Activated T-cell treated with anti-CD3 and anti-CD28 coated beads, Interleukin-2, amount 50 U/mL, for 72 hours (primary cell): Measurements from ENCODE around the gene AKAP13. TPM values are rescaled to one million over a fixed set of nuclear protein-coding genes. Genes with fewer than 3 reads are reported as not detected.
"Not testable (repeated sequence)": the region's sequence is repeated elsewhere in the genome, so short reads cannot be mapped to it uniquely, and the experiment has no call there.

Experiments used
- ATAC-seq, 2 donors: fragments of 150-1000 bp; cut with Tn5 transposase; replicated peaks in 1 of 2; 2 replicates each; pipeline ENCODE4 v1.10.0; 2021; ENCODE audit warnings: moderate library complexity in 2 of 2, mild to moderate bottlenecking in 1 of 2
- DNase-seq, 2 donors: peaks; one replicate each; pipeline ENCODE4 v3.0.0; 2021 to 2022; ENCODE audit warnings: mixed read lengths in 1 of 2
- H3K27ac Mint-ChIP-seq: one replicate; pipeline ENCODE4 v1.8.0; 2022; ENCODE audit warnings: mild to moderate bottlenecking, moderate library complexity, mixed read lengths
- H3K27me3 Mint-ChIP-seq: one replicate; pipeline ENCODE4 v1.8.0; 2022; ENCODE audit warnings: low read depth, mixed read lengths
- H3K36me3 Mint-ChIP-seq, 2 donors: one replicate each; pipeline ENCODE4 v1.8.0; 2022; ENCODE audit warnings: mixed read lengths in 2 of 2, mild to moderate bottlenecking in 1 of 2; ENCODE audit not compliant: insufficient read depth in 2 of 2
- H3K4me1 Mint-ChIP-seq: one replicate; pipeline ENCODE4 v1.8.0; 2022; ENCODE audit warnings: low read depth, mixed read lengths
- H3K4me3 Mint-ChIP-seq, 2 donors: one replicate each; pipeline ENCODE4 v1.8.0; 2022; ENCODE audit warnings: mild to moderate bottlenecking in 2 of 2, mixed read lengths in 2 of 2, moderate library complexity in 2 of 2
- H3K9me3 Mint-ChIP-seq, 2 donors: one replicate each; pipeline ENCODE4 v1.8.0; 2022; ENCODE audit warnings: mixed read lengths in 2 of 2
- total RNA-seq, 2 donors: library from RNA; stranded (reverse); gene quantifications; one replicate each; pipeline ENCODE4 v1.2.3, GENCODE V29; 2022

AKAP13 gene
- total RNA-seq, 2 donors from 2014 or later, result 134 to 185 TPM

GRCh38 chr15:85344241-85344640, 36.2 kb upstream of the AKAP13 start:
- H3K4me1 Mint-ChIP-seq, result peaks cover 23% of the 10 kb centered on the region

GRCh38 chr15:85344653-85345114, 35.7 kb upstream of the AKAP13 start:
- not testable (repeated sequence) for H3K27me3 Mint-ChIP-seq, ATAC-seq, H3K27ac Mint-ChIP-seq, H3K4me3 Mint-ChIP-seq, DNase-seq, H3K9me3 Mint-ChIP-seq, H3K36me3 Mint-ChIP-seq
- peaks cover 23% of the 10 kb centered on the region for H3K4me1 Mint-ChIP-seq

More at GRCh38 chr15:85344241-85344640, 36.2 kb upstream of the AKAP13 start:
- not testable (repeated sequence) for ATAC-seq, H3K4me3 Mint-ChIP-seq, H3K27ac Mint-ChIP-seq, DNase-seq, H3K36me3 Mint-ChIP-seq, H3K9me3 Mint-ChIP-seq, H3K27me3 Mint-ChIP-seq

- H3K27ac Mint-ChIP-seq, H3K9me3 Mint-ChIP-seq, H3K36me3 Mint-ChIP-seq, DNase-seq, ATAC-seq, H3K4me3 Mint-ChIP-seq, H3K27me3 Mint-ChIP-seq: not testable (repeated sequence)
- peaks cover 23% of the 10 kb centered on the region for H3K4me1 Mint-ChIP-seq
Observed at GRCh38 chr15:85345196-85345918, 35.0 kb upstream of the AKAP13 start.

GRCh38 chr15:85346462-85347084, 33.8 kb upstream of the AKAP13 start:
- peak; percentile 62 to 77 for ATAC-seq
- H3K4me3 Mint-ChIP-seq, DNase-seq, H3K36me3 Mint-ChIP-seq, H3K9me3 Mint-ChIP-seq, H3K27me3 Mint-ChIP-seq, H3K27ac Mint-ChIP-seq: not testable (repeated sequence)
- H3K4me1 Mint-ChIP-seq, result peaks cover 23% of the 10 kb centered on the region

GRCh38 chr15:85347264-85348047, 32.9 kb upstream of the AKAP13 start:
- not testable (repeated sequence) for H3K27ac Mint-ChIP-seq, H3K36me3 Mint-ChIP-seq, DNase-seq, H3K4me3 Mint-ChIP-seq, H3K9me3 Mint-ChIP-seq, H3K27me3 Mint-ChIP-seq
- H3K4me1 Mint-ChIP-seq, result peaks cover 23% of the 10 kb centered on the region
- peak in 1 of 2 donors; percentile 8 for ATAC-seq

- H3K27ac Mint-ChIP-seq, H3K36me3 Mint-ChIP-seq, H3K4me3 Mint-ChIP-seq, H3K27me3 Mint-ChIP-seq, DNase-seq, H3K9me3 Mint-ChIP-seq: not testable (repeated sequence)
- ATAC-seq, result peak in 1 of 2 donors; percentile 12
- H3K4me1 Mint-ChIP-seq, result peaks cover 23% of the 10 kb centered on the region
Observed at GRCh38 chr15:85348048-85348766, 32.2 kb upstream of the AKAP13 start.

- H3K27me3 Mint-ChIP-seq, ATAC-seq, H3K9me3 Mint-ChIP-seq, H3K36me3 Mint-ChIP-seq, H3K4me3 Mint-ChIP-seq, DNase-seq, H3K27ac Mint-ChIP-seq: not testable (repeated sequence)
- peaks cover 21% of the 10 kb centered on the region for H3K4me1 Mint-ChIP-seq
Observed at GRCh38 chr15:85349062-85349461, 31.3 kb upstream of the AKAP13 start.

- H3K27me3 Mint-ChIP-seq, result peaks cover 7% of the 10 kb centered on the region
- DNase-seq (no peak), ATAC-seq (no peak)
- no peak overlapping the region for H3K4me3 Mint-ChIP-seq
- H3K27ac Mint-ChIP-seq, result no peak overlapping the region
- H3K9me3 Mint-ChIP-seq, result peaks cover 3 to 4% of the 10 kb centered on the region in 2 donors
- H3K36me3 Mint-ChIP-seq, result peaks cover 3% of the 10 kb centered on the region in 2 donors
- H3K4me1 Mint-ChIP-seq, result peaks cover 21% of the 10 kb centered on the region
Observed at GRCh38 chr15:85350395-85350794, 30.0 kb upstream of the AKAP13 start.

- H3K9me3 Mint-ChIP-seq, H3K27me3 Mint-ChIP-seq, H3K36me3 Mint-ChIP-seq, H3K27ac Mint-ChIP-seq, DNase-seq, ATAC-seq, H3K4me3 Mint-ChIP-seq: not testable (repeated sequence)
- H3K4me1 Mint-ChIP-seq, result peaks cover 16% of the 10 kb centered on the region
Observed at GRCh38 chr15:85351501-85351900, 28.9 kb upstream of the AKAP13 start.

- ATAC-seq (no peak), DNase-seq (no peak)
- H3K27ac Mint-ChIP-seq, result no peak overlapping the region
- H3K4me3 Mint-ChIP-seq, result no peak overlapping the region
- peaks cover 7% of the 10 kb centered on the region for H3K27me3 Mint-ChIP-seq
- H3K36me3 Mint-ChIP-seq, result peaks cover 3% of the 10 kb centered on the region in 2 donors
- H3K9me3 Mint-ChIP-seq, result peaks cover 3 to 4% of the 10 kb centered on the region in 2 donors
- peaks cover 13% of the 10 kb centered on the region for H3K4me1 Mint-ChIP-seq
Observed at GRCh38 chr15:85351965-85352364, 28.4 kb upstream of the AKAP13 start.

- peaks cover 3% of the 10 kb centered on the region in 2 donors for H3K36me3 Mint-ChIP-seq
- peaks cover 20% of the 10 kb centered on the region for H3K4me1 Mint-ChIP-seq
- H3K4me3 Mint-ChIP-seq, result no peak overlapping the region
- peaks cover 7% of the 10 kb centered on the region for H3K27me3 Mint-ChIP-seq
- no peak overlapping the region for H3K27ac Mint-ChIP-seq
- no peak for DNase-seq
- ATAC-seq, result no peak
- peaks cover 3 to 4% of the 10 kb centered on the region in 2 donors for H3K9me3 Mint-ChIP-seq
Observed at GRCh38 chr15:85353516-85353915, 26.9 kb upstream of the AKAP13 start.

GRCh38 chr15:85354461-85354860, 25.9 kb upstream of the AKAP13 start:
- peaks cover 3 to 4% of the 10 kb centered on the region in 2 donors for H3K9me3 Mint-ChIP-seq
- peaks cover 21% of the 10 kb centered on the region for H3K4me1 Mint-ChIP-seq
- peaks cover 3% of the 10 kb centered on the region in 2 donors for H3K36me3 Mint-ChIP-seq
- H3K27me3 Mint-ChIP-seq, result peaks cover 7% of the 10 kb centered on the region
- DNase-seq (no peak), ATAC-seq (no peak)
- H3K4me3 Mint-ChIP-seq, result no peak overlapping the region
- H3K27ac Mint-ChIP-seq, result no peak overlapping the region
